Naive thymus-derived CD4-positive, alpha-beta T cell (primary cell): ENCODE data around the gene ZBTB42. TPM values are rescaled to one million over a fixed set of nuclear protein-coding genes. Genes with fewer than 3 reads are reported as not detected.

ENCODE experiments used
- ATAC-seq: fragments of 150-1000 bp; cut with Tn5 transposase; 2 replicates; pipeline ENCODE4 v1.10.0; 2021; ENCODE audit warnings: mild to moderate bottlenecking, moderate library complexity
- CTCF ChIA-PET: fragments of 350-600 bp; sonication (Branson Sonifier 250); formaldehyde crosslinking; loops from one replicate; lab custom pipeline; 2021; ENCODE audit warnings: antibody characterized with exemption; lab: Charles Lee
- POLR2A ChIA-PET: fragments of 350-600 bp; sonication (Branson Sonifier 250); formaldehyde crosslinking; loops from one replicate; lab custom pipeline; 2021; ENCODE audit warnings: antibody characterized with exemption, inconsistent platforms; lab: Charles Lee
- DNase-seq, 9 donors: peaks; one replicate each; pipeline versions ENCODE4 v3.0.0 to v3.0.0-alpha.2; 2020 to 2022; ENCODE audit warnings: mixed read lengths in 1 of 9
- H3K27ac ChIP-seq: one replicate; pipeline ENCODE4 v1.7.0; 2013; ENCODE audit warnings: mild to moderate bottlenecking, low read depth, low read length, moderate library complexity
- H3K27me3 ChIP-seq, 2 donors: one replicate each; pipeline ENCODE4 v1.7.0; 2013; ENCODE audit warnings: low read length in 2 of 2, mild to moderate bottlenecking in 2 of 2, moderate library complexity in 2 of 2; ENCODE audit not compliant: control insufficient read depth in 2 of 2, insufficient read depth in 2 of 2
- H3K36me3 ChIP-seq, 3 experiments: 1 replicate in 2 of 3; 2 replicates in 1 of 3; pipeline ENCODE4 v1.7.0; 2013; ENCODE audit warnings: low read length in 3 of 3, mild to moderate bottlenecking in 3 of 3, moderate library complexity in 1 of 3; ENCODE audit not compliant: insufficient read depth in 3 of 3, control insufficient read depth in 2 of 3
- H3K4me1 ChIP-seq, 2 donors: one replicate each; pipeline ENCODE4 v1.7.0; 2013; ENCODE audit warnings: low read length in 2 of 2, mild to moderate bottlenecking in 2 of 2, moderate library complexity in 1 of 2; ENCODE audit not compliant: control insufficient read depth in 2 of 2, insufficient read depth in 2 of 2
- H3K4me3 ChIP-seq: 2 replicates; pipeline ENCODE4 v1.7.0; 2013; ENCODE audit warnings: mild to moderate bottlenecking, low read length
- H3K9me3 ChIP-seq, 3 experiments: 1 replicate in 2 of 3; 2 replicates in 1 of 3; pipeline ENCODE4 v1.7.0; 2013; ENCODE audit warnings: low read length in 3 of 3; ENCODE audit not compliant: control insufficient read depth in 2 of 3
- H3K27ac Mint-ChIP-seq, 9 donors: one replicate each; pipeline ENCODE4 v1.8.0; 2020 to 2022; ENCODE audit warnings: mixed read lengths in 9 of 9, mild to moderate bottlenecking in 8 of 9, moderate library complexity in 5 of 9, inconsistent platforms in 2 of 9
- H3K27me3 Mint-ChIP-seq, 5 donors: one replicate each; pipeline ENCODE4 v1.8.0; 2021 to 2022; ENCODE audit warnings: mixed read lengths in 5 of 5, mild to moderate bottlenecking in 1 of 5
- H3K36me3 Mint-ChIP-seq, 5 donors: one replicate each; pipeline ENCODE4 v1.8.0; 2020 to 2022; ENCODE audit warnings: mixed read lengths in 5 of 5, mild to moderate bottlenecking in 3 of 5, inconsistent platforms in 1 of 5
- H3K4me1 Mint-ChIP-seq, 7 donors: one replicate each; pipeline ENCODE4 v1.8.0; 2020 to 2022; ENCODE audit warnings: mixed read lengths in 7 of 7, mild to moderate bottlenecking in 3 of 7, inconsistent platforms in 1 of 7
- H3K4me3 Mint-ChIP-seq, 10 donors: one replicate each; pipeline ENCODE4 v1.8.0; 2020 to 2022; ENCODE audit warnings: mild to moderate bottlenecking in 10 of 10, mixed read lengths in 10 of 10, moderate library complexity in 6 of 10, inconsistent platforms in 2 of 10
- H3K9me3 Mint-ChIP-seq, 11 donors: one replicate each; pipeline ENCODE4 v1.8.0; 2020 to 2022; ENCODE audit warnings: mixed read lengths in 11 of 11, mild to moderate bottlenecking in 4 of 11, inconsistent platforms in 1 of 11, moderate library complexity in 1 of 11
- intact Hi-C, 2 donors: fragments of 100-400 bp; cut with micrococcal nuclease; formaldehyde crosslinking; loops; one replicate each; pipeline ENCODE4 v1.15.1; 2023
- polyA plus RNA-seq, 2 donors: library from polyadenylated mRNA; unstranded; fragments of 300-500 nt; fragmentation: Illumina TruSeq; gene quantifications; one replicate each; pipeline ENCODE4 v1.2.3, GENCODE V29; 2021
- total RNA-seq, 6 experiments: library from RNA in 5 of 6; stranded (reverse) in 5 of 6; gene quantifications; 1 replicate in 5 of 6; 2 replicates in 1 of 6; pipeline ENCODE4 v1.2.3 and lab custom pipeline; 2021 to 2026

ZBTB42 gene
- total and polyA plus RNA-seq, 7 experiments from 2014 or later, result 2.1 to 11.3 (median 3.9) TPM

- Mint-ChIP-seq H3K4me3 (peak overlapping the region; percentile 59 to 85 (median 73)), H3K36me3 (no peaks in the 10 kb centered on the region), H3K9me3 (no peaks in the 10 kb centered on the region), H3K4me1 (peaks cover 18 to 50% (median 35%) of the 10 kb centered on the region in 7 donors), H3K27me3 (peaks cover 0 to 2% (median 0%) of the 10 kb centered on the region in 5 donors), H3K27ac (peak overlapping the region; percentile 32 to 94 (median 88))
- ChIA-PET POLR2A (interaction anchor here (0.7 kb wide), 1 partner anchor 12 kb away, joined by 3 read pairs; no protein-coding TSS in a partner anchor), CTCF (interaction anchor here (0.8 to 1.2 kb wide), 2 partner anchors 31 to 236 kb away, joined by 3 read pairs; no protein-coding TSS in a partner anchor)
- Histone ChIP-seq H3K27me3 (no peaks in the 10 kb centered on the region), H3K4me1 (peaks cover 20 to 30% of the 10 kb centered on the region in 2 donors), H3K27ac (peak overlapping the region; percentile 70), H3K9me3 (no peaks in the 10 kb centered on the region), H3K36me3 (no peaks in the 10 kb centered on the region), H3K4me3 (peak overlapping the region; percentile 41)
- intact Hi-C loops, result loop anchor here (1.0 to 10.0 kb wide), 7 partner anchors 27 to 505 kb away; partner anchors contain the start of genes BRF1 (in 1 of the 2), CDCA4 (in 1 of the 2) and CEP170B (in 1 of the 2)
- ATAC-seq (no peak), DNase-seq (peak in 3 of 9 donors; percentile 15 to 37 (median 30))
Observed at GRCh38 chr14:104799244-104800014, 1.5 kb upstream of the ZBTB42 start.

- CTCF ChIA-PET, result interaction anchor here (1.7 to 1.9 kb wide), 2 partner anchors 26 to 32 kb away, joined by 4 read pairs; no protein-coding TSS in a partner anchor
- H3K9me3 Mint-ChIP-seq, result no peaks in the 10 kb centered on the region
- peak overlapping the region; percentile 32 to 94 (median 88) for H3K27ac Mint-ChIP-seq
- Histone ChIP-seq H3K27me3 (no peaks in the 10 kb centered on the region), H3K27ac (peak overlapping the region; percentile 70), H3K9me3 (no peaks in the 10 kb centered on the region), H3K4me3 (peak overlapping the region; percentile 41), H3K36me3 (no peaks in the 10 kb centered on the region), H3K4me1 (peaks cover 20 to 27% of the 10 kb centered on the region in 2 donors)
- intact Hi-C loops, result loop anchor here (1.0 to 2.0 kb wide), 6 partner anchors 26 to 221 kb away; partner anchors contain the start of genes CDCA4 (in 1 of the 2) and CEP170B (in 1 of the 2)
- peak in 8 of 9 donors; percentile 55 to 85 (median 68) for DNase-seq
- H3K27me3 Mint-ChIP-seq, result peaks cover 0 to 2% (median 0%) of the 10 kb centered on the region in 5 donors
- ATAC-seq, result peak; percentile 82
- POLR2A ChIA-PET, result interaction anchor here (0.7 to 2.3 kb wide), 11 partner anchors 12 to 134 kb away, joined by 3 to 24 read pairs (median 4); partner anchors contain the start of gene SIVA1
- peaks cover 16 to 47% (median 32%) of the 10 kb centered on the region in 7 donors for H3K4me1 Mint-ChIP-seq
- H3K4me3 Mint-ChIP-seq, result peak overlapping the region; percentile 59 to 90 (median 73)
- no peaks in the 10 kb centered on the region for H3K36me3 Mint-ChIP-seq
Observed at GRCh38 chr14:104800015-104800770, 708 bp upstream of the ZBTB42 start.

- peaks cover 0 to 2% (median 0%) of the 10 kb centered on the region in 5 donors for H3K27me3 Mint-ChIP-seq
- no peaks in the 10 kb centered on the region for H3K36me3 Mint-ChIP-seq
- peak overlapping the region; percentile 77 to 91 (median 84) for H3K4me3 Mint-ChIP-seq
- DNase-seq (no peak), ATAC-seq (no peak)
- H3K4me3 ChIP-seq, result peak overlapping the region; percentile 77
- peaks cover 14 to 39% (median 25%) of the 10 kb centered on the region in 7 donors for H3K4me1 Mint-ChIP-seq
- ChIA-PET POLR2A (interaction anchor here (1.0 to 2.3 kb wide), 7 partner anchors 13 to 49 kb away, joined by 3 to 24 read pairs (median 7); partner anchors contain the start of gene SIVA1), CTCF (interaction anchor here (0.6 to 1.9 kb wide), 3 partner anchors 24 to 33 kb away, joined by 3 to 4 read pairs (median 4); no protein-coding TSS in a partner anchor)
- intact Hi-C loops, result loop anchor here in 1 of 2 donors (2.0 kb wide), 1 partner anchor 63 kb away; the partner anchor contains the start of gene CEP170B
- H3K27ac ChIP-seq, result peak overlapping the region; percentile 67
- H3K9me3 ChIP-seq, result no peaks in the 10 kb centered on the region
- peaks cover 0 to 5% (median 0%) of the 10 kb centered on the region in 11 donors for H3K9me3 Mint-ChIP-seq
- peaks cover 15 to 20% of the 10 kb centered on the region in 2 donors for H3K4me1 ChIP-seq
- H3K27me3 ChIP-seq, result no peaks in the 10 kb centered on the region
- peak overlapping the region in 6 of 9 donors; percentile 41 to 83 (median 70) for H3K27ac Mint-ChIP-seq
- no peaks in the 10 kb centered on the region for H3K36me3 ChIP-seq
Observed at GRCh38 chr14:104801520-104802393, 856 bp downstream of the ZBTB42 start.

- H3K36me3 ChIP-seq, result no peaks in the 10 kb centered on the region
- no peaks in the 10 kb centered on the region for H3K27me3 ChIP-seq
- Mint-ChIP-seq H3K27me3 (peaks cover 0 to 2% (median 0%) of the 10 kb centered on the region in 5 donors), H3K4me3 (peak overlapping the region in 9 of 10 donors; percentile 29 to 90 (median 51)), H3K9me3 (peaks cover 0 to 5% (median 0%) of the 10 kb centered on the region in 11 donors), H3K4me1 (peaks cover 14 to 36% (median 24%) of the 10 kb centered on the region in 7 donors), H3K36me3 (peaks cover 0 to 2% (median 0%) of the 10 kb centered on the region in 5 donors), H3K27ac (peak overlapping the region in 2 of 9 donors; percentile 21 to 43)
- H3K9me3 ChIP-seq, result no peaks in the 10 kb centered on the region
- intact Hi-C loops, result no loop called here
- no peak overlapping the region for H3K4me3 ChIP-seq
- H3K4me1 ChIP-seq, result peaks cover 15 to 20% of the 10 kb centered on the region in 2 donors
- H3K27ac ChIP-seq, result no peak overlapping the region
- ATAC-seq (no peak), DNase-seq (no peak)
- ChIA-PET POLR2A (interaction anchor here (2.3 kb wide), 2 partner anchors 17 to 50 kb away, joined by 13 to 24 read pairs; partner anchors contain the start of gene SIVA1), CTCF (interaction anchor here (0.6 to 1.9 kb wide), 3 partner anchors 23 to 34 kb away, joined by 3 to 4 read pairs (median 4); no protein-coding TSS in a partner anchor)
Observed at GRCh38 chr14:104802394-104803184, 1.7 kb downstream of the ZBTB42 start.

- ChIA-PET POLR2A (no interaction called here), CTCF (interaction anchor here (1.2 kb wide), 1 partner anchor 22 kb away, joined by 3 read pairs; no protein-coding TSS in a partner anchor)
- no peak overlapping the region for H3K4me3 ChIP-seq
- Mint-ChIP-seq H3K9me3 (peaks cover 0 to 5% (median 0%) of the 10 kb centered on the region in 11 donors), H3K4me1 (peaks cover 14 to 36% (median 24%) of the 10 kb centered on the region in 7 donors), H3K36me3 (peaks cover 0 to 2% (median 0%) of the 10 kb centered on the region in 5 donors), H3K4me3 (peak overlapping the region in 1 of 10 donors; percentile 59), H3K27ac (no peak overlapping the region), H3K27me3 (peaks cover 0 to 2% (median 0%) of the 10 kb centered on the region in 5 donors)
- intact Hi-C loops, result no loop called here
- no peaks in the 10 kb centered on the region for H3K36me3 ChIP-seq
- no peak overlapping the region for H3K27ac ChIP-seq
- H3K4me1 ChIP-seq, result peaks cover 15 to 20% of the 10 kb centered on the region in 2 donors
- no peak for ATAC-seq
- no peak for DNase-seq
- no peaks in the 10 kb centered on the region for H3K27me3 ChIP-seq
- H3K9me3 ChIP-seq, result no peaks in the 10 kb centered on the region
Observed at GRCh38 chr14:104803280-104803911, 2.5 kb downstream of the ZBTB42 start.
